SU-DHL-6 (cell line): ENCODE data around the gene INF2.

Experiments
- H2AFZ ChIP-seq: fragments of 200-600 bp; sonication (generic); 2 replicates; pipeline ENCODE4 v1.6.1; 2014; ENCODE audit warnings: low read depth, mild to moderate bottlenecking, moderate library complexity, mixed read lengths, antibody characterized with exemption, low read length; ENCODE audit not compliant: severe bottlenecking
- H3F3A ChIP-seq: fragments of 200-600 bp; shearing (Covaris generic); 2 replicates; pipeline ENCODE4 v1.6.0; 2016; ENCODE audit warnings: antibody characterized with exemption, mild to moderate bottlenecking; ENCODE audit not compliant: insufficient read depth
- H3K27ac ChIP-seq: fragments of 200-600 bp; sonication (generic); 2 replicates; pipeline ENCODE4 v1.5.1; 2016; ENCODE audit warnings: low read depth, mild to moderate bottlenecking, low read length, moderate library complexity, mixed read lengths
- H3K27me3 ChIP-seq: fragments of 200-600 bp; sonication (generic), shearing (Covaris generic); 2 replicates; pipeline ENCODE4 v1.6.0; 2014; ENCODE audit warnings: mild to moderate bottlenecking, low read length
- H3K36me3 ChIP-seq: fragments of 200-600 bp; sonication (generic); 2 replicates; pipeline ENCODE4 v1.6.1; 2014; ENCODE audit warnings: mild to moderate bottlenecking, low read length, mixed read lengths
- H3K4me2 ChIP-seq: fragments of 300-600, 200-600 bp; shearing (Covaris generic), sonication (generic); 2 replicates; pipeline ENCODE4 v1.6.0; 2014; ENCODE audit warnings: low read length, low read depth, mild to moderate bottlenecking; ENCODE audit not compliant: poor library complexity, severe bottlenecking
- H3K4me3 ChIP-seq: fragments of 200-600 bp; sonication (generic); 2 replicates; pipeline ENCODE4 v1.5.1; 2014; ENCODE audit warnings: antibody characterized with exemption, low read length, mild to moderate bottlenecking, mixed read lengths; ENCODE audit not compliant: insufficient read depth, poor library complexity, severe bottlenecking
- H3K79me2 ChIP-seq: fragments of 200-600 bp; sonication (generic); 2 replicates; pipeline ENCODE4 v1.6.1; 2014; ENCODE audit warnings: mild to moderate bottlenecking, low read length, moderate library complexity; ENCODE audit not compliant: insufficient read depth
- H3K9ac ChIP-seq: fragments of 200-600 bp; sonication (generic); 2 replicates; pipeline ENCODE4 v1.7.0; 2014; ENCODE audit warnings: mild to moderate bottlenecking, low read length
- H3K9me2 ChIP-seq: fragments of 200-600 bp; sonication (generic); replicated peaks from 2 replicates; pipeline ENCODE4 v1.6.1; 2014; ENCODE audit warnings: low read length; ENCODE audit not compliant: insufficient read depth
- H3K9me3 ChIP-seq: fragments of 200-600 bp; sonication (generic); 2 replicates; pipeline ENCODE4 v1.6.1; 2014; ENCODE audit warnings: low read length, mixed read lengths; ENCODE audit not compliant: insufficient read depth
- H4K20me1 ChIP-seq: fragments of 200-600 bp; sonication (generic); 2 replicates; pipeline ENCODE4 v1.6.1; 2014; ENCODE audit warnings: low read depth, mild to moderate bottlenecking, antibody characterized with exemption, low read length, moderate library complexity, mixed read lengths
- EZH2phosphoT487 ChIP-seq: fragments of 200-600 bp; sonication (generic), shearing (Covaris generic); conservative IDR thresholded peaks from 2 replicates; pipeline ENCODE4 v1.6.1; 2018; ENCODE audit warnings: mild to moderate bottlenecking, antibody characterized with exemption, low read length, moderate library complexity, mixed read lengths
- TF ChIP-seq, protein P1 (sequence below): fragments of 200-600 bp; sonication (generic); IDR thresholded peaks from one replicate; pipeline ENCODE4 v1.5.1; 2017; ENCODE audit warnings: antibody characterized with exemption, mild to moderate bottlenecking, low read length, moderate library complexity; ENCODE audit not compliant: insufficient read depth, poor library complexity, severe bottlenecking

INF2 gene

DNA sequence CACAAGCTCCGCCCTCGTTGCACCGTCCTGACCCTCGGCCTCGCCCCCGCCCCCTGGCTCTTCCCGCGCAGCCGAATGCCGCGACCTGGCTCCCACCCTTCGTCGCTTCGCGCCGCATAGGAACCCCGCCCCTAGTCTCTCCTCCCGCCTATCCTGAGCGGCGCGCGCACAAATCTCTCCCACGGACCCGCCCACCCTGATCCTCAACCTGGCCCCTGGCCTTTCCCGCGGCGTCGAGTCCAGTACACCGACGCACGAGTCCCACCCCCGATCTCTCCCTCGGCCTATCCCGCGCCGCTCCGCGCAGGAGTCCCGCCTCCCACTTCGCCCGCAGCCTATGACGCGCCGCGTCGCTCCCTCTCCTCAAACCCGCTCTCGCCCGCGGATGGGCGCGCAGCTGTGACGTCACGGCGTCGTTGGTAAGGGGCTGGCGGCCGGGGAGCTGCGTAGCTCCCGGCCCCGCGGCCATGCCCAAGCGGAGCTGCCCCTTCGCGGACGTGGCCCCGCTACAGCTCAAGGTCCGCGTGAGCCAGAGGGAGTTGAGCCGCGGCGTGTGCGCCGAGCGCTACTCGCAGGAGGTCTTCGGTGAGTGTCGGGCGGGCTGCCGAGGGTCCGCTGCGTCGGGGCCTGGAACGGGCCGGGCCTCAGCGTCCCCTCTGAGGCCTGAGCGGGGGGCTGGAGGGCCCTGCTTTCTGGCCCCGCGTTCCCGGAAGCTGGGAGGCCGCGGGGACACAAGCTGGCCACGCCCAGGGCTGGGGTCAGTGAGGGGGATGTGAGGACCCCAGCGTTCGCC, 63.5 kb downstream of the INF2 start, which contains the start of gene SIVA1:
SIVA1 (plus strand) TSS at position 413 of the 793 bp plus-strand sequence; CDS start at position 468, 55 bp downstream.
- Histone ChIP-seq H3K9ac (peak within 1 kb of the TSS; percentile 95), H3K9me3 (no peaks in the 10 kb centered on the region), H3K27me3 (no peaks in the 10 kb centered on the region), H3K36me3 (no peaks in the 10 kb centered on the region), H3F3A (no peaks in the 10 kb centered on the region), H3K79me2 (peaks cover 32% of the 10 kb centered on the region), H4K20me1 (no peaks in the 10 kb centered on the region; the same call in 1 of the 2 replicates), H2AFZ (peak within 1 kb of the TSS; percentile 94), H3K4me3 (peak within 1 kb of the TSS; percentile 73), H3K9me2 (no peaks in the 10 kb centered on the region), H3K4me2 (peak within 1 kb of the TSS; percentile 94), H3K27ac (peak within 1 kb of the TSS; percentile 79)
- TF ChIP-seq, protein P1, sequence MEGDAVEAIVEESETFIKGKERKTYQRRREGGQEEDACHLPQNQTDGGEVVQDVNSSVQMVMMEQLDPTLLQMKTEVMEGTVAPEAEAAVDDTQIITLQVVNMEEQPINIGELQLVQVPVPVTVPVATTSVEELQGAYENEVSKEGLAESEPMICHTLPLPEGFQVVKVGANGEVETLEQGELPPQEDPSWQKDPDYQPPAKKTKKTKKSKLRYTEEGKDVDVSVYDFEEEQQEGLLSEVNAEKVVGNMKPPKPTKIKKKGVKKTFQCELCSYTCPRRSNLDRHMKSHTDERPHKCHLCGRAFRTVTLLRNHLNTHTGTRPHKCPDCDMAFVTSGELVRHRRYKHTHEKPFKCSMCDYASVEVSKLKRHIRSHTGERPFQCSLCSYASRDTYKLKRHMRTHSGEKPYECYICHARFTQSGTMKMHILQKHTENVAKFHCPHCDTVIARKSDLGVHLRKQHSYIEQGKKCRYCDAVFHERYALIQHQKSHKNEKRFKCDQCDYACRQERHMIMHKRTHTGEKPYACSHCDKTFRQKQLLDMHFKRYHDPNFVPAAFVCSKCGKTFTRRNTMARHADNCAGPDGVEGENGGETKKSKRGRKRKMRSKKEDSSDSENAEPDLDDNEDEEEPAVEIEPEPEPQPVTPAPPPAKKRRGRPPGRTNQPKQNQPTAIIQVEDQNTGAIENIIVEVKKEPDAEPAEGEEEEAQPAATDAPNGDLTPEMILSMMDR, result no peak
- TF ChIP-seq EZH2phosphoT487, result no peak

- peak overlapping the region; percentile 95 for H3K9ac ChIP-seq
- H3K4me2 ChIP-seq, result peak overlapping the region; percentile 65
- peaks cover 32% of the 10 kb centered on the region for H3K79me2 ChIP-seq
- no peaks in the 10 kb centered on the region for H3K9me2 ChIP-seq
- peak overlapping the region; percentile 23 for H2AFZ ChIP-seq
- no peaks in the 10 kb centered on the region for H3F3A ChIP-seq
- TF ChIP-seq EZH2phosphoT487, result no peak
- TF ChIP-seq, protein P1, result no peak
- no peaks in the 10 kb centered on the region for H3K27me3 ChIP-seq
- peak overlapping the region; percentile 73 for H3K4me3 ChIP-seq
- 0 out of 2 replicates have a peak overlapping the region, but pooled peaks have one; percentile 22 for H3K27ac ChIP-seq
- no peaks in the 10 kb centered on the region for H3K9me3 ChIP-seq
- no peaks in the 10 kb centered on the region; the same call in 1 of the 2 replicates for H4K20me1 ChIP-seq
- H3K36me3 ChIP-seq, result no peaks in the 10 kb centered on the region
These were observed 64.3 kb downstream of the INF2 start for GRCh38 chr14:104753528-104754212.

GRCh38 chr14:104754213-104754851, 64.9 kb downstream of the INF2 start:
- peak overlapping the region; percentile 73 for H3K4me3 ChIP-seq
- no peaks in the 10 kb centered on the region; the same call in 1 of the 2 replicates for H4K20me1 ChIP-seq
- no peaks in the 10 kb centered on the region for H3K36me3 ChIP-seq
- H3K27me3 ChIP-seq, result no peaks in the 10 kb centered on the region
- H3K9me2 ChIP-seq, result no peaks in the 10 kb centered on the region
- H3F3A ChIP-seq, result no peaks in the 10 kb centered on the region
- H3K27ac ChIP-seq, result no peak overlapping the region
- peaks cover 32% of the 10 kb centered on the region for H3K79me2 ChIP-seq
- H3K9me3 ChIP-seq, result no peaks in the 10 kb centered on the region
- H3K9ac ChIP-seq, result peak overlapping the region; percentile 95
- no peak overlapping the region for H2AFZ ChIP-seq
- H3K4me2 ChIP-seq, result peak overlapping the region; percentile 65
- no peak for TF ChIP-seq EZH2phosphoT487
- TF ChIP-seq, protein P1, result no peak
